ENCODE measurements around the gene RNASE4.

DNA sequence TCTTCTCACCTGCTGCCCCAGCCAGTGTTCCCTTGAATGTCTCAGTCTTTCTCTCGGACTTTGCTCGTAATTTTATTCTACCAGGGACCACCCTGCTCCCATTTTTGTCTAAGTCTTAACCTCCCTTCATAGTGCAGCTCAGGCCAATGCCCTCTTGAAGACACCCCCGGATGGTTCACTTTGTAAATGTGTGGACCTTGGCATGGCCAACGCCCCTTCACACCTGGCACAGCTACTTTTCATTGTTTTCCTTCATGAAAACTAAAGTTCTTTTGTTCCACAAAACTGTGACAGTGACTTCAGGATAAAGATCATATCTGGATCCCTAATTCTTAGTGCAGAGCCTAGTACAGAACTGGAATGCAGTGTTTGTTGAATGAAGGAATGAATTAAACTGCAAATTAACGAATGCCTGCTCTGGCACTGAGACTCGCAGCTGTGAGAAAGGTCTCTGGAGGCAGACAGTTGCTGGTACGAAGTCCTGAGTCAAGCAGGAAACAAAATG is 3.5 kb upstream of the RNASE4 start:
- TF ChIP-seq GABPA (IDR thresholded peaks at IDR 0.05; ENCODE audit: low read depth) (no peak), POLR2A (IDR thresholded peaks at IDR 0.05; ENCODE audit: low read depth, low read length) (no peak), EED (IDR thresholded peaks at IDR 0.05; ENCODE audit: low read depth) (no peak; the same call in 1 of the 2 replicates), KDM1A (IDR thresholded peaks at IDR 0.05; ENCODE audit: borderline replicate concordance) (no peak), RCOR1 (conservative IDR thresholded peaks at IDR 0.05; ENCODE audit: low read depth, low read length) (no peak; the same call in 1 of the 2 replicates), SP1 (IDR thresholded peaks at IDR 0.05; ENCODE audit: low read depth, low read length) (no peak)
- TF ChIP-seq, protein P1, sequence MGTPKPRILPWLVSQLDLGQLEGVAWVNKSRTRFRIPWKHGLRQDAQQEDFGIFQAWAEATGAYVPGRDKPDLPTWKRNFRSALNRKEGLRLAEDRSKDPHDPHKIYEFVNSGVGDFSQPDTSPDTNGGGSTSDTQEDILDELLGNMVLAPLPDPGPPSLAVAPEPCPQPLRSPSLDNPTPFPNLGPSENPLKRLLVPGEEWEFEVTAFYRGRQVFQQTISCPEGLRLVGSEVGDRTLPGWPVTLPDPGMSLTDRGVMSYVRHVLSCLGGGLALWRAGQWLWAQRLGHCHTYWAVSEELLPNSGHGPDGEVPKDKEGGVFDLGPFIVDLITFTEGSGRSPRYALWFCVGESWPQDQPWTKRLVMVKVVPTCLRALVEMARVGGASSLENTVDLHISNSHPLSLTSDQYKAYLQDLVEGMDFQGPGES (IDR thresholded peaks at IDR 0.05) = no peak

All from GM12878 (cell line).